Astrocyte (in vitro differentiated cells and primary cell): Measurements from ENCODE around the gene IMPA2. TPM values are rescaled to one million over a fixed set of nuclear protein-coding genes. Genes with fewer than 3 reads are reported as not detected.

Experiments used
- DNase-seq: peaks from one replicate; pipeline ENCODE4 v3.0.0-alpha.2; 2010; ENCODE audit warnings: low read depth
- FAIRE-seq: peaks from 2 replicates; lab custom pipeline; 2011; peaks lifted over from hg19 to GRCh38; lab: Jason Lieb, UNC
- H2AFZ ChIP-seq: 2 replicates; pipeline ENCODE4 v1.6.0; 2012; ENCODE audit warnings: low read depth, low read length, inconsistent platforms
- H3K27ac ChIP-seq: 2 replicates; pipeline ENCODE4 v1.5.1; 2011; ENCODE audit warnings: low read depth, low read length, inconsistent platforms
- H3K27me3 ChIP-seq: 2 replicates; pipeline ENCODE4 v1.6.0; 2011; ENCODE audit warnings: low read length, inconsistent platforms; ENCODE audit not compliant: insufficient read depth
- H3K36me3 ChIP-seq: 2 replicates; pipeline ENCODE4 v1.5.1; 2011; ENCODE audit warnings: low read length, inconsistent platforms; ENCODE audit not compliant: insufficient read depth
- H3K4me1 ChIP-seq: 2 replicates; pipeline ENCODE4 v1.5.1; 2011; ENCODE audit warnings: low read length, inconsistent platforms; ENCODE audit not compliant: insufficient read depth
- H3K4me2 ChIP-seq: 2 replicates; pipeline ENCODE4 v1.6.0; 2012; ENCODE audit warnings: low read length, inconsistent platforms
- H3K4me3 ChIP-seq: 2 replicates; pipeline ENCODE4 v1.5.1; 2011; ENCODE audit warnings: low read depth, mild to moderate bottlenecking, low read length, inconsistent platforms; ENCODE audit not compliant: insufficient read depth
- H3K79me2 ChIP-seq: 2 replicates; pipeline ENCODE4 v1.6.0; 2012; ENCODE audit warnings: mild to moderate bottlenecking, low read length, inconsistent platforms; ENCODE audit not compliant: insufficient read depth
- H3K9ac ChIP-seq: 2 replicates; pipeline ENCODE4 v1.6.0; 2012; ENCODE audit warnings: mild to moderate bottlenecking, low read length, inconsistent platforms
- H3K9me3 ChIP-seq: 2 replicates; pipeline ENCODE4 v1.5.1; 2012; ENCODE audit warnings: low read depth, mild to moderate bottlenecking, low read length, inconsistent platforms; ENCODE audit not compliant: insufficient read depth
- H4K20me1 ChIP-seq: 2 replicates; pipeline ENCODE4 v1.6.0; 2012; ENCODE audit warnings: low read length, inconsistent platforms; ENCODE audit not compliant: insufficient read depth
- H3K27ac Mint-ChIP-seq: one replicate; pipeline ENCODE4 v1.8.0; 2021; ENCODE audit warnings: mild to moderate bottlenecking, mixed read lengths; ENCODE audit not compliant: unreplicated experiment
- H3K27me3 Mint-ChIP-seq: one replicate; pipeline ENCODE4 v1.8.0; 2021; ENCODE audit warnings: low read depth, mixed read lengths; ENCODE audit not compliant: unreplicated experiment
- H3K36me3 Mint-ChIP-seq: one replicate; pipeline ENCODE4 v1.8.0; 2021; ENCODE audit warnings: low read depth, mixed read lengths; ENCODE audit not compliant: unreplicated experiment
- H3K4me1 Mint-ChIP-seq: one replicate; pipeline ENCODE4 v1.8.0; 2021; ENCODE audit warnings: low read depth, mixed read lengths; ENCODE audit not compliant: unreplicated experiment
- H3K4me3 Mint-ChIP-seq: one replicate; pipeline ENCODE4 v1.8.0; 2021; ENCODE audit warnings: mild to moderate bottlenecking, moderate library complexity, mixed read lengths; ENCODE audit not compliant: unreplicated experiment
- H3K9me3 Mint-ChIP-seq: one replicate; pipeline ENCODE4 v1.8.0; 2021; ENCODE audit warnings: mild to moderate bottlenecking, mixed read lengths; ENCODE audit not compliant: unreplicated experiment
- EZH2 ChIP-seq: IDR thresholded peaks from 2 replicates; pipeline ENCODE4 v1.6.1; 2012; ENCODE audit warnings: mild to moderate bottlenecking, low read length, inconsistent platforms; ENCODE audit not compliant: insufficient read depth
- total RNA-seq: library from RNA; stranded (reverse); gene quantifications from 2 replicates; pipeline ENCODE4 v1.2.1, GENCODE V29; 2021
- TF ChIP-seq, protein P1 (sequence below): IDR thresholded peaks from 2 replicates; pipeline ENCODE4 v1.5.1; 2011; ENCODE audit warnings: low read depth, mild to moderate bottlenecking, inconsistent platforms, low read length, moderate library complexity; ENCODE audit not compliant: insufficient read depth

The IMPA2 gene
- total RNA-seq, 1 donor from 2014 or later, result 4.8 TPM

DNA sequence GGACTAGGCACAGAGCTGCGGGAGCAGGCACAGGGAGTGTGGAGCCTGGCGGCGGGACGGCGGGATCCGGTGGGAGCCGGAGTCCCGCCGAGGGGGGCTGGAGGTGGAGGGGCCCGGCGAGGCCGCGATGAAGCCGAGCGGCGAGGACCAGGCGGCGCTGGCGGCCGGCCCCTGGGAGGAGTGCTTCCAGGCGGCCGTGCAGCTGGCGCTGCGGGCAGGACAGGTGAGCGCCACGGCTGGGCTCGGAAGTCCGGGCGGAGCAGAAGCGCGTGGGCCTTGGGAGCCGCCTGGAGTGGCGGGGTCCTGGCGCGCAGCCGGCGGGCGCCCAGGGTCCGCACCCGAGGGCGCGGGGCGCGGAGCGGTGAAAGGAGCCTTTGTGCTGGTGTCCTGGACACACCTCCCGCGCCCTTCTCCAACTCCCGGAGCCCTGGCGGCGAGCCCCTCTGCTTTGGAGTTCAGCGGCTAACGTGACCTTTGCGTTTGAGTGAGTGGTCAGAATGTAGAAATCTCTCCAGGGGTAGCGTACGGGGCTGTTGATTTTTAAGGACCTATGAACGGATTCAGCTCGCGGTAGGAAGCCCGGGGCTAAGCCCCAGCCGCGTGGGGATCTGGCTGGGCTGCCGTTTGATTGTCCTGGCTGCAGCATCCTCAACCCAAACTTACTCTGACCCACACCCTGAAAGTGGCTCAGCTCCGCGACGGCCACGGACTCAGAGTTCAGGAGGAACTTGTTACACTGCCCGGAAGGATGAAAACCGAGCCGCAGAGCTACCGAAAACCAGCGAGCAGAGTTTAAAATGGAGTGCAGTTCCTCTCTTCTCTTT lies 448 bp downstream of the IMPA2 start:
- H3K9ac ChIP-seq, result peak overlapping the region; percentile 76
- no peak for FAIRE-seq
- H3K4me1 Mint-ChIP-seq, result peaks cover 3% of the 10 kb centered on the region

DNA sequence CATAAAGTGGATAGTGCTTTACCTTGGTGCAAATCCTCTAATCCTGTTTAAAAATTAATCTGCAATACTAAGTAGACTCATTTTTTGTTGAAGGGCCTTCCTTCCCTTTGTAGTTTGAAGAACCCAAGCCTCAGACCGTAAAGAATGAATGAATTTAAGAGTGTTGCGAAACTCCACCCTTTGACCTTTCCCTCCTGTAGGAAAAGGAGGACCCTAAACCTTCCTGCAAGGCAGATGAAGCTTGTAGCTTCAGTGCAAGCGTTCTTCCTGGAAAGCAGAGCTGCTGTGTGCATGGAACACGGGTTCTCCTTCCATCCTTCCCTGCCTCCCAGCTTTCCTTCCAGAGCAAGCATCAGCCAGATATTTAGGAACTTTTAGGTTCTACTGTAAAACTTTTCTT lies 1.7 kb downstream of the IMPA2 start:
- no peak overlapping the region for H3K27ac Mint-ChIP-seq
- H3K4me3 ChIP-seq, result no peak overlapping the region
- no peak overlapping the region for H3K4me2 ChIP-seq
- no peak for TF ChIP-seq EZH2
- TF ChIP-seq, protein P1, sequence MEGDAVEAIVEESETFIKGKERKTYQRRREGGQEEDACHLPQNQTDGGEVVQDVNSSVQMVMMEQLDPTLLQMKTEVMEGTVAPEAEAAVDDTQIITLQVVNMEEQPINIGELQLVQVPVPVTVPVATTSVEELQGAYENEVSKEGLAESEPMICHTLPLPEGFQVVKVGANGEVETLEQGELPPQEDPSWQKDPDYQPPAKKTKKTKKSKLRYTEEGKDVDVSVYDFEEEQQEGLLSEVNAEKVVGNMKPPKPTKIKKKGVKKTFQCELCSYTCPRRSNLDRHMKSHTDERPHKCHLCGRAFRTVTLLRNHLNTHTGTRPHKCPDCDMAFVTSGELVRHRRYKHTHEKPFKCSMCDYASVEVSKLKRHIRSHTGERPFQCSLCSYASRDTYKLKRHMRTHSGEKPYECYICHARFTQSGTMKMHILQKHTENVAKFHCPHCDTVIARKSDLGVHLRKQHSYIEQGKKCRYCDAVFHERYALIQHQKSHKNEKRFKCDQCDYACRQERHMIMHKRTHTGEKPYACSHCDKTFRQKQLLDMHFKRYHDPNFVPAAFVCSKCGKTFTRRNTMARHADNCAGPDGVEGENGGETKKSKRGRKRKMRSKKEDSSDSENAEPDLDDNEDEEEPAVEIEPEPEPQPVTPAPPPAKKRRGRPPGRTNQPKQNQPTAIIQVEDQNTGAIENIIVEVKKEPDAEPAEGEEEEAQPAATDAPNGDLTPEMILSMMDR, result no peak
- H3K36me3 Mint-ChIP-seq, result no peaks in the 10 kb centered on the region
- peaks cover 8% of the 10 kb centered on the region for H3K27me3 Mint-ChIP-seq
- H3K4me1 ChIP-seq, result no peaks in the 10 kb centered on the region
- peaks cover 3% of the 10 kb centered on the region for H3K4me1 Mint-ChIP-seq
- no peaks in the 10 kb centered on the region for H3K79me2 ChIP-seq
- DNase-seq, result no peak
- H3K27me3 ChIP-seq, result peaks cover 5% of the 10 kb centered on the region
- H3K9me3 Mint-ChIP-seq, result no peaks in the 10 kb centered on the region
- no peak for FAIRE-seq
- H3K9ac ChIP-seq, result no peak overlapping the region
- H3K4me3 Mint-ChIP-seq, result no peak overlapping the region
- no peaks in the 10 kb centered on the region for H4K20me1 ChIP-seq
- no peak overlapping the region for H3K27ac ChIP-seq
- H2AFZ ChIP-seq, result no peak overlapping the region
- no peaks in the 10 kb centered on the region for H3K36me3 ChIP-seq
- no peaks in the 10 kb centered on the region for H3K9me3 ChIP-seq

More for the DNA sequence above, 448 bp downstream of the IMPA2 start:
- Mint-ChIP-seq H3K36me3 (no peaks in the 10 kb centered on the region), H3K4me3 (peak overlapping the region; percentile 86), H3K27ac (peak overlapping the region; percentile 51), H3K27me3 (peaks cover 8% of the 10 kb centered on the region), H3K9me3 (no peaks in the 10 kb centered on the region)
- H3K27me3 ChIP-seq, result peaks cover 5% of the 10 kb centered on the region
- H2AFZ ChIP-seq, result peak overlapping the region; percentile 86
- TF ChIP-seq, protein P1, result no peak
- H3K4me2 ChIP-seq, result peak overlapping the region; percentile 84
- H3K36me3 ChIP-seq, result no peaks in the 10 kb centered on the region
- no peaks in the 10 kb centered on the region for H3K9me3 ChIP-seq
- H3K79me2 ChIP-seq, result no peaks in the 10 kb centered on the region
- H3K27ac ChIP-seq, result peak overlapping the region; percentile 38
- no peaks in the 10 kb centered on the region for H4K20me1 ChIP-seq
- H3K4me1 ChIP-seq, result no peaks in the 10 kb centered on the region
- H3K4me3 ChIP-seq, result peak overlapping the region; percentile 63
- no peak for DNase-seq

DNA sequence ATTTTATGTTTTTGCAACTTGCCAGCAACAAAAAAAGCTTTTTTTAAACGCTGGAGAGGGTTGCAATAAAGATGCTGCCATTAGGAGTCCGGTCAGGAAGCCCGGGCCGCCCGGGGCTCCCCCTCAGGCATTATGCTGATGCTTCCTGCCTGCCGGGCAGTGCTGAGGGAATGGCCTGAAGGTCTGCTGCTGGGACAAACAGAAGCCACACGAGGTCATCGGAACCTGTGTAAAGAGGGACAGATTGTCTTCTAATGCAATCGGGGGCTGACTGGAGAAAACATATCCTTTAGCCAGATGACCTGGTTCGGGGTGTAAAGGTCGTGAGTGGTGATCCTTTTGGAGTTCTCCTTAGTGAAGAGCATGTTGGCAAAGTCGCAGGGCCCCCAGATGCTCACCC lies 2.3 kb downstream of the IMPA2 start:
- H3K79me2 ChIP-seq, result no peaks in the 10 kb centered on the region
- H3K4me2 ChIP-seq, result no peak overlapping the region
- H3K36me3 ChIP-seq, result no peaks in the 10 kb centered on the region
- no peak for FAIRE-seq
- H3K27ac Mint-ChIP-seq, result no peak overlapping the region
- no peak overlapping the region for H2AFZ ChIP-seq
- peaks cover 12% of the 10 kb centered on the region for H3K27me3 Mint-ChIP-seq
- DNase-seq, result no peak
- H3K4me1 Mint-ChIP-seq, result peaks cover 3% of the 10 kb centered on the region
- no peak for TF ChIP-seq EZH2
- TF ChIP-seq, protein P1, result no peak
- H3K9me3 Mint-ChIP-seq, result no peaks in the 10 kb centered on the region
- no peaks in the 10 kb centered on the region for H3K4me1 ChIP-seq
- no peaks in the 10 kb centered on the region for H4K20me1 ChIP-seq
- no peak overlapping the region for H3K27ac ChIP-seq
- no peak overlapping the region for H3K4me3 ChIP-seq
- no peak overlapping the region for H3K4me3 Mint-ChIP-seq
- no peak overlapping the region for H3K9ac ChIP-seq
- peaks cover 5% of the 10 kb centered on the region for H3K27me3 ChIP-seq
- no peaks in the 10 kb centered on the region for H3K9me3 ChIP-seq
- H3K36me3 Mint-ChIP-seq, result no peaks in the 10 kb centered on the region
